ENCODE data around the gene ZNF785. TPM values are rescaled to one million over a fixed set of nuclear protein-coding genes. Genes with fewer than 3 reads are reported as not detected.

ZNF785 gene
- total and polyA plus RNA-seq, 2 of the 13 experiments (the other 11 are each of a cell fraction or from before 2014, with no cell fraction given): 0.01 TPM; not detected in 1

- TF ChIP-seq KIAA2018 (CRISPR knock-in tag; IDR thresholded peaks at IDR 0.05; ENCODE audit: borderline replicate concordance) (no peak), TBX2 (CRISPR knock-in tag; IDR thresholded peaks at IDR 0.05; ENCODE audit: borderline replicate concordance) (no peak; the same call in 1 of the 2 replicates), HNF1B (CRISPR knock-in tag; IDR thresholded peaks at IDR 0.05) (no peak), ZNF142 (CRISPR knock-in tag; IDR thresholded peaks at IDR 0.05) (no peak), CAMTA2 (CRISPR knock-in tag; IDR thresholded peaks at IDR 0.05; ENCODE audit: borderline replicate concordance) (peak; percentile 60; the same call in 1 of the 2 replicates), ISX (CRISPR knock-in tag; conservative IDR thresholded peaks at IDR 0.05) (no peak), TP53 (CRISPR knock-in tag; conservative IDR thresholded peaks at IDR 0.05) (no peak), ZC3H4 (CRISPR knock-in tag; IDR thresholded peaks at IDR 0.05; ENCODE audit: borderline replicate concordance) (no peak), ZFYVE20 (CRISPR knock-in tag; IDR thresholded peaks at IDR 0.05; ENCODE audit: borderline replicate concordance, low read depth) (no peak), GLI4 (CRISPR knock-in tag; IDR thresholded peaks at IDR 0.05; ENCODE audit: borderline replicate concordance) (no peak), FOXK1 (CRISPR knock-in tag; IDR thresholded peaks at IDR 0.05; ENCODE audit: borderline replicate concordance, low read depth) (no peak), ZNF337 (CRISPR knock-in tag; IDR thresholded peaks at IDR 0.05; ENCODE audit: borderline replicate concordance, low read depth) (0 out of 2 replicates have a peak, but pooled peaks have one; percentile 13), TBP (CRISPR knock-in tag; IDR thresholded peaks at IDR 0.05) (no peak), KDM4B (CRISPR knock-in tag; IDR thresholded peaks at IDR 0.05) (no peak; the same call in 1 of the 2 replicates)
Measured at GRCh38 chr16:30557707-30557956, 27.9 kb downstream of the ZNF785 start (continued).
